Fibroblast of mammary gland (primary cell): ENCODE data around the gene KL.

Experiments
- DNase-seq: peaks from one replicate; pipeline ENCODE4 v3.0.0-alpha.2; 2010; ENCODE audit warnings: low read depth
- H3K4me3 ChIP-seq: 2 replicates; pipeline ENCODE4 v1.5.1; 2011; ENCODE audit warnings: low read depth, mild to moderate bottlenecking, low read length, moderate library complexity; ENCODE audit not compliant: control insufficient read depth
- CTCF ChIP-seq: conservative IDR thresholded peaks from 2 replicates; pipeline ENCODE4 v1.5.1; 2011; ENCODE audit warnings: low read depth, low read length, inconsistent platforms; ENCODE audit not compliant: control insufficient read depth, insufficient read depth

Gene KL

DNA sequence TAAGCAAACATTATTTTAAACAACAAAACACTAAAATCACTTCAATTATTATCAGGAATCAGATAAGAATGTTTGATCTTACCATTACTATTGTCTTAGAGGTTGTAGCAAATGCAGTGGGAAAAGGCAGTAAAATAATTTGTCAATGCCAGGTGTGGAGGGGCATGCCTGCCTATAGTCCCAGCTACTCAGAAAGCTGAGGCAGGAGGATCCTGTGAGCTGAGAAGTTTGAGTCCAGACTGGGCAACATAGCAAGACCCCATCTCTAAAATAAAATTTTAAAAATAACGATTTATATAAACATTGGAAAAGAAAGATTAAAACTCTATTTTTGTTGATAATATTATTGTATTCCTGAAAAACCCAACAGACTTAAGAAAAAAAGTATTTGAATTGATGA, 66.8 kb downstream of the KL start:
- H3K4me3 ChIP-seq: no peak overlapping the region
- TF ChIP-seq CTCF: no peak
- no peak for DNase-seq

DNA sequence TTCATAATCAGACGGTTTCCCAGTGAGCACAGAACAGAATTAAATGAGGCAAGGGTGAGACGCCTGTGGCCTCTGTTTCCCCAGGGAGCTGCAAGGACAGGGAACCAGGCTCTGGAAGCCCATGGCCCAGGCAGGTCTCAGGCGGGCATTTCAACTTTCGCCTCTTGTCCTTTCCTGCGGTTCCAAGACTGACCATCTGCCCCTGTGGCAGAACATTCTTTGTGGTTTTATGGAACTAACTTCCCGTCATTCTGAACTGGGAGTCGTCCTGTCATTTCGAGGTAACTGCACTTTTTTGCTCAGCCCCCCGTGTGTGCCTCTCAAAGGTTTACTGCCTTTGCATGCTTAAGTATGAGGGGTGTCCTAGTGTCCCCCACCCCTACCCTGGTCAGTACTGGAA, 70.9 kb downstream of the KL start:
- no peak for TF ChIP-seq CTCF
- H3K4me3 ChIP-seq: no peak overlapping the region
- DNase-seq: no peak

DNA sequence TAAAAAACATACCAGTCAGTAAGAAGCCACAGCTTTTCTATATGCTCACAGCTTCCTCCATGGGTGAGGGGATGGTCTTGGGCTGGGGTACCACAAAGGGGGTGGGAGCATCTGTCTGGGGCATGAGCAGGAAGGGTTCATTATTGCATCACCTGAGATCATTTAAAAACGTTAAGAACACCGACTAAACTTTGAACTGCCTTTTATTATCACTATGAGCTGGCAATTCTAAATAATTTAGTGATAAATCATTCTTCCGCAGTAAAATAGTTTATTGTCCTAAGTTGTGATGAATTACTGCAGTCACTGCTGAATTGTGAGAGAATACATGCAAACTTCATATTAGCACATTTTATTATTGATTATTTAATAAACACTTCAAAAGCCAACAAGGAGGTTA, 71.6 kb downstream of the KL start:
- no peak for DNase-seq
- H3K4me3 ChIP-seq: no peak overlapping the region
- TF ChIP-seq CTCF: no peak

DNA sequence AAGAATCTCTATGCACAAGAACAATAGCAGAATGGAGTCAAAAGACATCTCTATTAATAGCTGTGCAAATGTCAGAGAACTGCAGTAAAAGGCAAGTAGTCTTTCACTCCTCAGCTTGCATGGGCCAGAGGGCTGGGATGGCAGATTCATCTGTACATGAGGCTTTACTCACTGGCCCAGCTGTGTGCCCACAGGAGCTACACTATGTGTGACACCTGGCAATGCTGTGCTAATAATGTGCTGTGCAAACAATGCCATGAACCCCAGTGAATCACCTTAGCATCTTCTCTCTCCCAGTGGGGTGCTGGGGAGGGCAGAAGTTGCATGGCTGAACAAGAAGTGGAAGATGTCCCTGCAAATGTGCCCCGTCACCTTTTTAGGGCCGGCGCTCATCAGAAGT, 73.1 kb downstream of the KL start:
- TF ChIP-seq CTCF: no peak
- no peak overlapping the region for H3K4me3 ChIP-seq

GRCh38 chr13:33090755-33091414, 74.7 kb downstream of the KL start:
- H3K4me3 ChIP-seq: no peak overlapping the region
- no peak for TF ChIP-seq CTCF
- no peak for DNase-seq

More for the DNA sequence above, 73.1 kb downstream of the KL start:
- DNase-seq: no peak

GRCh38 chr13:33091415-33091774, 75.2 kb downstream of the KL start:
- H3K4me3 ChIP-seq: no peak overlapping the region
- no peak for TF ChIP-seq CTCF
- DNase-seq: no peak
